HG02973 (cell line): Measurements from ENCODE around the gene STPG1.

ENCODE experiments used
- ATAC-seq: cut with Tn5 transposase; IDR thresholded peaks from one replicate; pipeline ENCODE4 v1.9.1; 2021; ENCODE audit warnings: moderate library complexity; ENCODE audit not compliant: unreplicated experiment

Gene STPG1

GRCh38 chr1:24319962-24320361, 93.6 kb downstream of the STPG1 start:
- ATAC-seq = no peak

- ATAC-seq = no peak
Observed at GRCh38 chr1:24319312-24319863, 94.2 kb downstream of the STPG1 start, which contains the start of gene GRHL3. TSS of gene GRHL3 (plus strand) at chr1:24319357. CDS start at chr1:24319552, 195 bp downstream.

DNA sequence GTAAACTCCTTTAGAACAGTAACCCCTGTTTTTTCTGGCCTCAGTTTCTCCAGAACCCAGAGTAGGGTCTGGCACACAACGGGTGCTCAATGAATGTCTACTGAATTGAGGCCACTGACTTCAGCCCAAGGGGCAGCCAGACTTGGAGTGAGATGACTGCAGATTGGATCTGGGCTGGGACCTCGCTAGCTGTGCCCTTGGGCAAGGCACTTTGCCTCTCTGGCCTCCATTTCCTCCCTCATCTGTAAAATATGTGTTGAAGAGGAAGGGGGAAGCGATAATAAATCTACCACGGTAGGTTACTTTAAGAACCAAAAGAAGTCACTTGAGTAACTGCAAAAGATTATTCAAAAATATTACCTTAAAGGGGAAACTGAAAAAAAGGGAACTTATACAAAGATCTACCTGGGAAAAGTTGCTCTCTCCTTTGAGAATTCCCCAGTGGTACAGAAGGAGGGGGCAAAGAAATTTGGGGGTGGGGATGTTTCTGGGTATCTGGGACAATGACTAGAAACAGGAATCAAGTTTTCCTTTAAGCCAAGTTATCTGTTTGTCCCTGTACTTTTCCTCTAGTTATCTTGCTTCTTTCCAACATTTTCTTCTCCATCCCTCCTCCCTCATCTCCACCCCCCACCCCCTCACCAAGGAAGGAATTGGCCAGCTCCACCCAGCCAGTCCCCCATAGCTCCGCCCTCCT, 94.8 kb downstream of the STPG1 start:
- no peak for ATAC-seq

- ATAC-seq = no peak
Observed at GRCh38 chr1:24317956-24318614, 95.5 kb downstream of the STPG1 start.

DNA sequence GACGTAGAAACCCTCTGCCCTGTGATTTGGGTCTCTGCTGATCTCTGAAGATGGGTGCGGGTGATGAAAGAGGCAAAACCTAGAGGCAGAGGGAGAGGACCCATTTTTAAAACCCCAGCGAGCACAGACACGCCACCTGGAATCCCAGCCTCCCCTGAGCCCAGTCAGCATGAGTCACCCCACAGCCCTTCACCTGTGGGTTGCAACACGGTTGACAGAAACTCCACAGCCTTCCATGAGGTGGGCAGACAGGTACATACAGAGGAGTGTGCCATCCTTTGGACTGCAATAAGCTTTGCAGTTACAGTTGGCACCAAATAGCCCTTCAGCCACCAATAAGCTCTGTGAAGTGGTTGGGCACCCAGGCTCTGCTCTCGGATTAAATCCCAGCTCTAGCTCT, 96.5 kb downstream of the STPG1 start:
- ATAC-seq = no peak

GRCh38 chr1:24316645-24317044, 96.9 kb downstream of the STPG1 start:
- ATAC-seq = no peak

DNA sequence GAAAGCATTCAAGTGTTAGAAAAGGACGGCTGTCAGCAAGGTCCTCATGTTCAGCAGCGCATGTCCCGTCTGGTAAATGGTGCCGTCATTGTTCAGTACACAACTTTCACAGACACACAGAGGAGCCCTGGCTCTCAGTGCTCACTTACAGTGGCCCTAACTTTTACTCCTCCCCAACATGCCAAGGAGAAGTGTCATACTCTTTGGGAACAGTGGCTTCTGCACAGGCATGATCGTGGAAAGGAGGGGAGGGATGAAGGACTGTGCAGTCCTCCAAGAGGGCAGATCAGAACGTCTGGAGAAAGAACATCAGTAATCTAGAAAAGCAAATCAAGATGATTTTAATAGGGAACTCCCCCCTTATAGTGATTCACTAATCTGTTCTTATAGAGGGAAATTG, 98.2 kb downstream of the STPG1 start:
- ATAC-seq = no peak

- no peak for ATAC-seq
Observed at GRCh38 chr1:24311741-24312140, 101.8 kb downstream of the STPG1 start.

DNA sequence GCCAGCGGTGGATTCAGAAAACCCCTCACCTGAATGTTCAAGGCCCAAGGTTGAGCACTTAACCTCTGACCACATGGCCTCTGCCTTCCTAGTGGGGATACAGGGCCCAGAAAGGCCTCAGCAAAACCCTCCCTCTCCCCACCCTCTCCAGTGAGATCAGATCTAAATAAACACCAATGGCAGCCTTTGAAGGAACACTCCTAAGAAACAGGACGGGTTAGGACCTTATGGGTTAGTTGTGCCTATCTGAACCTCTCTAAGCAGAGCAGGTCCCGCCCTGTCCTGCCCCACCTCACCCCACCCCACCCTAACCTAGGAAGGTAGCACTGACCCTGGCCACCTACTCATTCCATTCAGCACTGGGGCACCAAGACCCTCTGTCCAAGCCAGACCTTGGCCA, 102.3 kb downstream of the STPG1 start:
- no peak for ATAC-seq

GRCh38 chr1:24309762-24310485, 103.7 kb downstream of the STPG1 start:
- ATAC-seq = no peak

DNA sequence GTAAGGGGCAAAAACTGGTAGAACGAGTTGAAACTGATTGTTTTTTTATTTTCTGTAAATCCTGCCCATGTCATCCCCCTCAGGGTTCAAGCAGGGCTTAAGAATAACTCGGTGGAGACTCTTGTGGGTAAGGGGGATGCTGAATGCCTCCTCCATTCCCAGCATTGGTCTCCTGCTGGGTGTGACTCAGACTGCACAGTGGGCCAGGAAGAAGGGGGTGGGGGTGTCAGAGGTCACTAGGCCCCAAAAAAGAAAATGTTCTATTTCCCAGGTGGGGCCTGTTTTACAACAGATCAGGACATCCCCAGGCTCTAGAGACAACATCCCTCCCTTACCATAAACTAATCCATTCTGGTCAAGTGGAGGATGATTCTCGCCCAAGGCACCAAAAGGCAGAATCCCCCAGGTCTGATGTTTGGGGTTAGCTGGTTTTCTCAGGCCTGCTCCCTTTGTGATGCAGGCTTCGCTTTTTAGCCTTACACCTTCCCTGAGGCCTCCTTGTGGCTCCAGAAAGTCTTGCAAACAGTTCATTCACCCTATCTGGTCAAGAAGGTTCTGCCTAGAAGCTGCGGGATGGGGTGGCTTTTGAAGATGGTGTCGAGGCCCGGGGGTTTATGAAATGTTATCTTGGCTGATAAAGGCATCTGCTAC, 105.1 kb downstream of the STPG1 start:
- ATAC-seq = no peak
